Retinal pigment epithelial cell (primary cell): ENCODE data around the gene ST8SIA6.

Source experiments
- DNase-seq: peaks from one replicate; pipeline ENCODE4 v3.0.0-alpha.2; 2010; ENCODE audit warnings: low read depth
- H3K4me3 ChIP-seq: 2 replicates; pipeline ENCODE4 v1.5.1; 2011; ENCODE audit warnings: mild to moderate bottlenecking, low read length, control low read depth, moderate library complexity
- TF ChIP-seq, protein P1 (sequence below): conservative IDR thresholded peaks from 2 replicates; pipeline ENCODE4 v1.5.1; 2011; ENCODE audit warnings: low read depth, low read length, control low read depth, inconsistent platforms

Gene ST8SIA6

DNA sequence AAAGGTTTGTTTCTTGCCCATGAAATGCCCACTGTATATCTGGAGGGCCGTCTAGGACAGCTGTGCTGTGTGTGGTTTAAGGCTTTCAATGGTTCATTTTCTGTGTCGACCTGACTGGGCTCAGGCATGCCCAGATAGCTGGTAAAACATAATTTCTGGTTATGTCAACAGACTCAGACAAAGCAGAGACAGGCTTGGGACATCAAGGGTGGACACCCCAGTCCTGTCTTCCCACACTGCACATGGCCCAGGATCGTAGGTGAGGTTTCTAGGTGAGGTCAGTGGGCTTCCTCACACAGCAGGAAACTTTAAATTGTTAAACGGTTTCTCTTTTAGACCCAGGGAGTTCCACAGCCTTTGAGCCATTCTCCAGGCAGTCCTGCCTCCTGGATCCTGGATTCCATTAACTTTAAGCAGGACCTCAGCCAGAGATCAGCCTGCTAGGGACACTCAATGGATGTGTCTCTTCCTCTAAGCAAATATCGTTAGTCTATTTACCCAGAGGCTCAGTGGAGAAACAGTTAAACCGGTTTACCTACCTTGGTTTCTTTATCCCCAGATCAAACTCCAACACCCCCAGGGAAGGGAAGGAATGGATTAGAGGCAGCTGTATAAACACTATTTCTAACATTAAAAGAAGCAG is 66.4 kb downstream of the ST8SIA6 start:
- no peak for DNase-seq
- no peak overlapping the region for H3K4me3 ChIP-seq
- TF ChIP-seq, protein P1, sequence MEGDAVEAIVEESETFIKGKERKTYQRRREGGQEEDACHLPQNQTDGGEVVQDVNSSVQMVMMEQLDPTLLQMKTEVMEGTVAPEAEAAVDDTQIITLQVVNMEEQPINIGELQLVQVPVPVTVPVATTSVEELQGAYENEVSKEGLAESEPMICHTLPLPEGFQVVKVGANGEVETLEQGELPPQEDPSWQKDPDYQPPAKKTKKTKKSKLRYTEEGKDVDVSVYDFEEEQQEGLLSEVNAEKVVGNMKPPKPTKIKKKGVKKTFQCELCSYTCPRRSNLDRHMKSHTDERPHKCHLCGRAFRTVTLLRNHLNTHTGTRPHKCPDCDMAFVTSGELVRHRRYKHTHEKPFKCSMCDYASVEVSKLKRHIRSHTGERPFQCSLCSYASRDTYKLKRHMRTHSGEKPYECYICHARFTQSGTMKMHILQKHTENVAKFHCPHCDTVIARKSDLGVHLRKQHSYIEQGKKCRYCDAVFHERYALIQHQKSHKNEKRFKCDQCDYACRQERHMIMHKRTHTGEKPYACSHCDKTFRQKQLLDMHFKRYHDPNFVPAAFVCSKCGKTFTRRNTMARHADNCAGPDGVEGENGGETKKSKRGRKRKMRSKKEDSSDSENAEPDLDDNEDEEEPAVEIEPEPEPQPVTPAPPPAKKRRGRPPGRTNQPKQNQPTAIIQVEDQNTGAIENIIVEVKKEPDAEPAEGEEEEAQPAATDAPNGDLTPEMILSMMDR = no peak

DNA sequence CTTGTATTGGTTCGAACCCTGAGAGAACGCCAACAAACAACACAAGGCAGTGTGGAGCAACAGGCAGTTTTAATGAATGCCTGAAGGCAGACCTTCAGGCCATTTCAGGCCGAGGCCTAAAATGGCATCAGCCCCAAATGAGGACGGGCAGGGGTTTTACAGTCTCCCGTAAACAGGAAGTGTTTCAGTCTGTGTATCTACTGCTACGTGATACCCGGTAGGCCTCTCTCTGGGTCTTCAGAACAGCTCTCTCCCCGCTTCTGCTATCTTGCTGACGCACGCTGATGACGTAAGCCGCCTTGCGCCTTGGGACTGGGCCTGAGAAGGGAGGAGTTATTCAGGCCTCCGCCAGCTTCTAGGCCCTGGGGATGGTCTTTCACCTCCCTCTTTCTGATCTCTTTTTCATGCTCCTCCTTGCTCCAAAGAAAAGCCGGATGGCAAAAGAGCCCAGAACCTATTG is 67.7 kb downstream of the ST8SIA6 start:
- TF ChIP-seq, protein P1 = no peak
- DNase-seq = no peak
- H3K4me3 ChIP-seq = no peak overlapping the region

DNA sequence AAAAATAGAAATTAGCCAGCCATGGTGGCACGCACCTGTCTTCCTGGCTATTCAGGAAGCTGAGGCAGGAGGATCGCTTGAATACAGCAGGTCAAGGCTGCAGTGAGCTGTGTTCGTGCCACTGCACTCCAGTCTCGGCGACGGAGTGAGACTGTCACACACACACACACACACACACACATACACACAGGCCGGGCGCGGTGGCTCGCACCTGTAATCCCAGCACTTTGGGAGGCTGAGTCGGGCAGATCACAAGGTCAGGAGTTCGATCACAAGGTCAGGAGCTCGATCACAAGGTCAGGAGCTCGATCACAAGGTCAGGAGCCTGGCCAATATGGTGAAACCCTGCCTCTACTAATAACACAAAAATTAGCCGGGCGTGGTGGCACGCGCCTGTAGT is 68.4 kb downstream of the ST8SIA6 start:
- no peak overlapping the region for H3K4me3 ChIP-seq
- DNase-seq = no peak
- TF ChIP-seq, protein P1 = no peak

DNA sequence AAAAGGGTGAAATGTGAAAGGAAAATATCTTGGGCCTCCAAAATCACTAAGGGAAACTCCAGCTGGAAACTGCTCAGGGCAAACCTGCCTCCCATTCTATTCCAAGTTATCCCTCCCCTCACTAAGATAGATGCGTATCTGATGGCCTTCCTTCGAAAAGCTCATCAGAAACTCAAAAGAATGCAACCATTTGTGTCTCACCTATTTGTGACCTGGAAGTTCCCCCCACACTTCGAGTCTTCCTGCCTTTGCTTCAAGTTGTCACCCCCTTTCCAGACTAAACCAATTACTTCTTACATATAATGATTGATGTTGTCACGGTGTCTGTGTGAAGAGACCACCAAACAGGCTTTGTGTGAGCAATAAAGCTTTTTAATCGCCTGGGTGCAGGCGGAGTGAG is 69.3 kb downstream of the ST8SIA6 start:
- no peak overlapping the region for H3K4me3 ChIP-seq
- DNase-seq = no peak
- TF ChIP-seq, protein P1 = no peak

DNA sequence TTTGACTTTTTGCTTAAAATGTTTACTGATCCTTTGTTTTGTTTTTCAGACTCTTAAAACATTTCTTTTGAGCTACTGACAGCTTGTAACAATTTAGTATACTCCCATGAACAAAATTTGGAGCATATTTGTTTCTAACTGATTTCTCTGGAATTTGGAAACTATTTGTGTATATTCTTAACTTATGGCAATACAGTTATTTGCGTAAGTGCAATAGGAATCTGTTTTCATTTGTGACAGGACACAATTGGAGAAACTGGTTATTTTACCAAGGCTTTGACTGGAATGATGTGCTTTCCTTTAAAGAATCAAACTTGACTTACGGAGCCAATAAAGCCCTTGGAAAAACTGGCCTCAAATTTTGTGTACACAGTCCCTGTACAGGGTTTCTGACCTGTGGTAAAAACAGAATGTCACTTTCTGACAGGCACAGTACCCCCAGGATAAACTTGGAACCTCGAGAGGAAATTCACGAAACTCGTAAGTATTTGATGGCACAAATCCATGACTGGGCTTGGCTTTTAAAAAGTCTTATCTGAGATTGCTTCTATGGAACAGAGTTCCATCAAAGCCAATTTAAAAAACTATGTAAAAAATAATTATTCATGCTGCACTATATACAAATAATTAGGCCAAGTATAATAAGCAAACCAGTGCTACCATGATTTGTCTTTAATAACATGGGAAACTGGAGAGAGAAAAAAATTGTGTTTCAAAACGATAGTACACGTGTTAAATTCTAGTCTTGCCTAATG is 70.4 kb downstream of the ST8SIA6 start:
- DNase-seq = no peak
- H3K4me3 ChIP-seq = no peak overlapping the region
- TF ChIP-seq, protein P1 = no peak

DNA sequence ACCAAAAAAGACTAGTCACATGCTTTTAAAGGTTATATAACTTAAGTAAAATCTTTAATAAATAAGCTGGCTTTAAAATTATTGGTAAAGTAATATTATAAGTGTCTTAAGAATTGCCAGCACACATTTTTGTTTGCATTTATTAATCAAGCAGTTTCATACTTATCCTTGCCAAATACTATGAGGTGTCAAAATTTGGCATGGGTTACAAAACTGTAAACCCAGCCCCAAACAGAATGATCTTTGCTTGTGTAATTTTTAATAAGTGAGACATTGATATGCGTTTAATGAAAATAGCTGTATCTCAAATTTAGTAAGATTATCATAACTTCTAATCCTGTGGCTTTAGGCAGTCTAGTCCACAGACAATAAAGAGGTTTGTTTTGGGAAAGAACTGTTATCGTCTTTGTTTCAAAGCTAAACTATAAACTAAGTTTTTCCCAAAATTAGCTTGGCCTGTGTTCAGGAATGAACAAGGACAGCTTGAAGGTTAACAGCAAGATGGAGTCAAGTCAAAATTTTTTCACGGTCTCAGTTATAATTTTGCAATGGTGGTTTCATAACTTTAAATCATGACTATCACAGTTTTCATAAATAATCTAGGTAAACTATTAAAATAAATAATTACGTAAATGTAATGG is 72.8 kb downstream of the ST8SIA6 start:
- no peak overlapping the region for H3K4me3 ChIP-seq
- DNase-seq = peak; percentile 15
- TF ChIP-seq, protein P1 = no peak
